ENCODE results near the gene CYGB. TPM values are rescaled to one million over a fixed set of nuclear protein-coding genes. Genes with fewer than 3 reads are reported as not detected.
"Not testable (repeated sequence)": the region's sequence is repeated elsewhere in the genome, so short reads cannot be mapped to it uniquely, and the experiment has no call there.

CYGB gene
- total RNA-seq, 1 donor from 2014 or later, result 0.46 TPM

DNA sequence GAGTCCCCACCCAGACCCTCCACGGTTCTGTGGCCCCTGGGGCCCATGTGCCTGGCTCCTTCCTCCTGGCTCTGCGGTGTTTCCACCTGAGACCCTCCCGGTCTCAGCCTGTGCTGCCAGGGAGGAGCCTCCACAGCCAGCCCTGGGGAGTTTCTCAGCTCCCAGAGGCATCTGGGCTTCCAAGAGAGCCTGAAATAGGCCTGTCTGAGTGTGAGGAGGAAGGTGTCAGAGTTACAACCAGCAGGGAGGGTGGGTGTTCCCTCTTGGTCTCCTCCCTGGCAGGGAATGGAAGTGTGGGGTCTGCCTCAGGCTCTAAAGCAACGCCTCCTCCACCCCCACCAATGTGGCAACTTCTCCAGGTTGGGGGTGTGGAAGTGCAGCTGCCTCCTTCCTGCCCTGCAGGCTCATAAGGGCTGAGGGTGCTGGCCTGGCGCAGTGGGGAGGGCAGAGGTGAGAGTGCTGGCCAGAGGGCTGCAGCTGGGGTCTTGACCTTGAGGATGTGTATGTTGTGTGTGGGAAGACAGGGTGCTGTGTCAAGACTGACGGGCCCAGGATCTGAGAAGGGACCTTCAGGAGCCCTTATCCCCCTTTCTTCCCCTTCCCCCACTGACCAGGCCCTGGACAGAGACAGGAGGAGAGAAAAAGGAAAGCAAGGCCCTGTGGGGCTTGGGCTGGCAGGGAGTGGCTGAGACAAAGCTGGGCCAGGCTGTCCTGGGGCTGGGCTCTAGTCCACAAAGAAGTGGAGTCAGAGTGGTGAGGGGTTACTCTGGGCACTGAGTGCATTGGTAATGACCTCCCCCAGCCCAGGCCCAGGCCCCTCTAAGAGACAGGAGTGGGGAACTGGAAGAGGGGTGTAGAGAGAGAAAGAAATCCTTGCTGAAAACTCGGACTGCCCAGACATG, 2.4 kb downstream of the CYGB start:
- TF ChIP-seq CTCF (IDR thresholded peaks at IDR 0.05; ENCODE audit: unreplicated experiment), result no peak
- peaks cover 60% of the 10 kb centered on the region for H3K27me3 Mint-ChIP-seq

GRCh38 chr17:76533640-76534359, 3.7 kb downstream of the CYGB start:
- H3K9me3 Mint-ChIP-seq (ENCODE audit: low read depth); H3K27ac Mint-ChIP-seq; H3K4me3 Mint-ChIP-seq (ENCODE audit: low read depth); H3K4me1 Mint-ChIP-seq (ENCODE audit: low read depth); H3K36me3 Mint-ChIP-seq (ENCODE audit: insufficient read depth); DNase-seq (ENCODE audit: low spot score, unreplicated experiment): not testable (repeated sequence)
- H3K27me3 Mint-ChIP-seq, result peaks cover 50% of the 10 kb centered on the region

More for the DNA sequence above, 2.4 kb downstream of the CYGB start:
- Mint-ChIP-seq H3K9me3 (ENCODE audit: low read depth) (no peaks in the 10 kb centered on the region), H3K27ac (no peak overlapping the region), H3K36me3 (ENCODE audit: insufficient read depth) (no peaks in the 10 kb centered on the region), H3K4me1 (ENCODE audit: low read depth) (peaks cover 10% of the 10 kb centered on the region), H3K4me3 (ENCODE audit: low read depth) (no peak overlapping the region)
- no peak for DNase-seq (ENCODE audit: low spot score, unreplicated experiment)

GRCh38 chr17:76532072-76532651, 5.3 kb downstream of the CYGB start:
- Mint-ChIP-seq H3K9me3 (ENCODE audit: low read depth) (no peaks in the 10 kb centered on the region), H3K36me3 (ENCODE audit: insufficient read depth) (no peaks in the 10 kb centered on the region), H3K4me1 (ENCODE audit: low read depth) (peaks cover 12% of the 10 kb centered on the region), H3K27me3 (peaks cover 44% of the 10 kb centered on the region), H3K4me3 (ENCODE audit: low read depth) (no peak overlapping the region), H3K27ac (peak overlapping the region; percentile 3)
- DNase-seq (ENCODE audit: low spot score, unreplicated experiment), result no peak
- TF ChIP-seq CTCF (IDR thresholded peaks at IDR 0.05; ENCODE audit: unreplicated experiment), result no peak

DNA sequence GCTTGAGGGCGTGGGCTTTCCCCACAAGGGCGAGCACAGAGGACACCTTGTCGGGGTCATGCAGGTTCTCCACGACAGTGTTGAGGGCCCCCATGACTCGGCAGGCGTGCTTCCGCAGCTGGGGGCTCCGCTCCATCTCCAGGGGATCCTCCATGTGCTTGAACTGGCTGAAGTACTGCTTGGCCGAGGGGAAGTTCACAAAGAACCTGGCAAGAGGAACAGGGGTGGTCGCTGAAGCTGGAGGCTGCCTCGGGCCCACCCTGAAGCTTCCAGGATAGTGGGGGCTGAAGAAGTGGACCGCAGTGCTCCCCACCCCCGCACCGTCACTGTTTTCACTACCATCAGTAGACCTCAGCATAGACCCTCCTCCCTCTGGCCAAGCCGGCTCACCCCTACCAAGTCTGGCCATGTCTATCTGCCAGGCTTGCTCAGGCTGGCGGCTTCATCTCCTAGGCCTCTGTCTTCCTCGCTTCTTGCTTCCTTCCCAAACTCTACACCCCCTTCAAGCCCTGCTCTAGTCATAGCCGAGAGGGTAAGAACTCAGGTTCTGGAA, 5.9 kb downstream of the CYGB start:
- no peaks in the 10 kb centered on the region for H3K36me3 Mint-ChIP-seq (ENCODE audit: insufficient read depth)
- no peak overlapping the region for H3K4me3 Mint-ChIP-seq (ENCODE audit: low read depth)
- H3K27me3 Mint-ChIP-seq, result peaks cover 40% of the 10 kb centered on the region
- no peak for DNase-seq (ENCODE audit: low spot score, unreplicated experiment)
- no peak for TF ChIP-seq CTCF (IDR thresholded peaks at IDR 0.05; ENCODE audit: unreplicated experiment)
- peaks cover 12% of the 10 kb centered on the region for H3K4me1 Mint-ChIP-seq (ENCODE audit: low read depth)
- peak overlapping the region; percentile 3 for H3K27ac Mint-ChIP-seq
- H3K9me3 Mint-ChIP-seq (ENCODE audit: low read depth), result no peaks in the 10 kb centered on the region

DNA sequence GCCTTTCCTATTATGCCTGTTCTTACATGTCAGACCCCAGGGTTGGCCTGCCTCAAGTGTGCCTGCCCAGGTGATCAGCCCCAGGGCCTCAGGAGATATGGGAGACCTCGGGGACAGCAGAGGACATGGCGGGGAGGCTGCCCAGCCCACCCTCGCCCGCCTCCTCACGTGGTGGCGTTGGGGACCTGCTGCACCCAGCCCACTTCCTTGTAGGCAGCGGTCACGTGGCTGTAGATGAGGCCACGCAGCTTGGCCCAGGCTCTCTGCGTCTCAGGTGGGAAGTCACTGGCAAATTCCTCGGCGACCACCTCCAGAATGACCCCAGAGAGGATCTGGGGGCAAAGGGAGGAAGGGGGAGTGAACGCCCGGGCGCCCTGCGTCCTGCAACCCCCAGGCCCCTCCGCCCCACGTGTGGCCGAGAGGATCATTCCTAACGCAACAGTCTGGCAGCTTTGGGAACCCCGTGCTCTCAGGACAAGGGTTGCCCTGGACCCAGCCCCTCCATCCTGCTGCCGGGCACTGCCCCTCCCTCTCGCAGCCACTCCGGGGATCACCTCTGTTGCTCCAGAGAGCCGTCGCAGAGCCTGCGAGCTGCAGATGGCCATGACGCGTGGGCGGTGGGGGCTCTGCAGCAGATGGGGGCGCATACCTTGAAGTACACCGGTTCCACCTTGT, 6.6 kb downstream of the CYGB start:
- Mint-ChIP-seq H3K27ac (no peak overlapping the region), H3K27me3 (peaks cover 34% of the 10 kb centered on the region), H3K36me3 (ENCODE audit: insufficient read depth) (no peaks in the 10 kb centered on the region), H3K9me3 (ENCODE audit: low read depth) (no peaks in the 10 kb centered on the region), H3K4me1 (ENCODE audit: low read depth) (peaks cover 12% of the 10 kb centered on the region), H3K4me3 (ENCODE audit: low read depth) (no peak overlapping the region)
- DNase-seq (ENCODE audit: low spot score, unreplicated experiment), result no peak
- no peak for TF ChIP-seq CTCF (IDR thresholded peaks at IDR 0.05; ENCODE audit: unreplicated experiment)

All from progenitor cell of endocrine pancreas (in vitro differentiated cells).